ENCODE results near the gene UMODL1. TPM values are rescaled to one million over a fixed set of nuclear protein-coding genes. Genes with fewer than 3 reads are reported as not detected.
A peak's percentile ranks its signal among the peaks of the same experiment; 100 is the strongest.

The UMODL1 gene
- total RNA-seq, 2 experiments from 2014 or later = not detected

DNA sequence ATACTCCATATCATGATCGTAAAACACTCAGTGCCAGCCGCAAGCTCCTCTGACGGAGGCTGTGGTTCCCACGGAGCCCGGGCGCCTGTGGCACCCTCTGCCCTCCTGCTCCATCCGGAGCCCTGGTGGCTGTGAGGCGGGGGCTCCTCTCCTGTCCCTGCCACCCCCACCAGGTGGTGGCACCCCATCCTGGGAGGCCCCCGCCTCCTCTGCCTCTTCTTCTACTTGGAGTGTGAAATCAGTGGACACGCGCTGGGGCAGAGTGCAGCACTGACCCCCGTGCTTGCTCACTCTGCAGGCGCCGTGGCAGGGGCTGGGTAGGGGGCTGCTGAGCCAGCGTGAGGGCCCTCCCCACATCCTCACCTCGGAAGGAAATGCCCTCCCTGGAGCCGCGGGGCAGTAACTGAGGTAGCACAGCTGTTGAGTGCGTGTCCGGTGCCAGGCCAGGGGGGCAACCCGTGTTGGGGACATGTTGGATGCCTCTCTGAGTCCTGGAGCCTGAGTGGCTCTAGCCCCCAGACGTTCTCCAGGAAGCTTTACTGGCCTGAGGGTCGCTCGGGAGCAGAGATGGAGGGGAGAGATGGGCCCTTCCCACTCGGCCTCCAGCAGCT is 89.1 kb downstream of the UMODL1 start:
- Mint-ChIP-seq H3K4me3 (no peak overlapping the region), H3K27ac (no peak overlapping the region), H3K4me1 (ENCODE audit: low read depth) (peaks cover 32% of the 10 kb centered on the region), H3K9me3 (no peaks in the 10 kb centered on the region), H3K27me3 (no peaks in the 10 kb centered on the region), H3K36me3 (ENCODE audit: low read depth) (no peaks in the 10 kb centered on the region)
- ChIA-PET CTCF (interaction anchor here (0.9 to 2.2 kb wide), 3 partner anchors 41 to 112 kb away, joined by 3 to 11 read pairs (median 3); no protein-coding TSS in a partner anchor), POLR2A (interaction anchor here (1.0 kb wide), 1 partner anchor 106 kb away, joined by 3 read pairs; no protein-coding TSS in a partner anchor)
- intact Hi-C loops (cut with micrococcal nuclease) = no loop called here
- ATAC-seq = no peak
- DNase-seq = peak; percentile 25
- TF ChIP-seq, protein P1, sequence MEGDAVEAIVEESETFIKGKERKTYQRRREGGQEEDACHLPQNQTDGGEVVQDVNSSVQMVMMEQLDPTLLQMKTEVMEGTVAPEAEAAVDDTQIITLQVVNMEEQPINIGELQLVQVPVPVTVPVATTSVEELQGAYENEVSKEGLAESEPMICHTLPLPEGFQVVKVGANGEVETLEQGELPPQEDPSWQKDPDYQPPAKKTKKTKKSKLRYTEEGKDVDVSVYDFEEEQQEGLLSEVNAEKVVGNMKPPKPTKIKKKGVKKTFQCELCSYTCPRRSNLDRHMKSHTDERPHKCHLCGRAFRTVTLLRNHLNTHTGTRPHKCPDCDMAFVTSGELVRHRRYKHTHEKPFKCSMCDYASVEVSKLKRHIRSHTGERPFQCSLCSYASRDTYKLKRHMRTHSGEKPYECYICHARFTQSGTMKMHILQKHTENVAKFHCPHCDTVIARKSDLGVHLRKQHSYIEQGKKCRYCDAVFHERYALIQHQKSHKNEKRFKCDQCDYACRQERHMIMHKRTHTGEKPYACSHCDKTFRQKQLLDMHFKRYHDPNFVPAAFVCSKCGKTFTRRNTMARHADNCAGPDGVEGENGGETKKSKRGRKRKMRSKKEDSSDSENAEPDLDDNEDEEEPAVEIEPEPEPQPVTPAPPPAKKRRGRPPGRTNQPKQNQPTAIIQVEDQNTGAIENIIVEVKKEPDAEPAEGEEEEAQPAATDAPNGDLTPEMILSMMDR (IDR thresholded peaks at IDR 0.05) = no peak

DNA sequence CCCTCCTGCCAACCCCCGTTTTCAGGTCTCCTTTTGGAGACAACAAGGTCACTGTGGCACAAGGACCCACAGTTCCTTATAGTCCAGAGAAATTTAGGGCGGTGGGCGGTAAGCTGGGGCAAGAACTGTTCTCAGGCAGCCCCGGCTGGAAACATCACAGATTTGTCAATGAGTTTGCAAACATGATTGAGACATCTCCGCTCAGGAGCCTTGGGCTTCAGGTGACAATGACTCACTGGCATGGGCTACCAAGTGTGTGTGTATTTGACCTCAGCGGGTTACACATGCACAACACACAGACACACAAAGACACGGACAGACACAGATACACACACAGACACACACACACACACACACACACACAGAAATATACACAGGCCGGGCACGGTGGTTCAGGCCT is 89.6 kb downstream of the UMODL1 start:
- H3K4me3 Mint-ChIP-seq = no peak overlapping the region
- ATAC-seq = no peak
- no peak overlapping the region for H3K27ac Mint-ChIP-seq
- intact Hi-C loops (cut with micrococcal nuclease) = no loop called here
- ChIA-PET POLR2A (interaction anchor here (1.0 kb wide), 1 partner anchor 105 kb away, joined by 3 read pairs; no protein-coding TSS in a partner anchor), CTCF (interaction anchor here (0.9 to 2.2 kb wide), 2 partner anchors 98 to 111 kb away, joined by 3 to 11 read pairs; no protein-coding TSS in a partner anchor)
- no peaks in the 10 kb centered on the region for H3K27me3 Mint-ChIP-seq
- no peaks in the 10 kb centered on the region for H3K36me3 Mint-ChIP-seq (ENCODE audit: low read depth)
- TF ChIP-seq, protein P1 (IDR thresholded peaks at IDR 0.05) = no peak
- no peaks in the 10 kb centered on the region for H3K9me3 Mint-ChIP-seq
- DNase-seq = peak; percentile 35
- peaks cover 32% of the 10 kb centered on the region for H3K4me1 Mint-ChIP-seq (ENCODE audit: low read depth)

DNA sequence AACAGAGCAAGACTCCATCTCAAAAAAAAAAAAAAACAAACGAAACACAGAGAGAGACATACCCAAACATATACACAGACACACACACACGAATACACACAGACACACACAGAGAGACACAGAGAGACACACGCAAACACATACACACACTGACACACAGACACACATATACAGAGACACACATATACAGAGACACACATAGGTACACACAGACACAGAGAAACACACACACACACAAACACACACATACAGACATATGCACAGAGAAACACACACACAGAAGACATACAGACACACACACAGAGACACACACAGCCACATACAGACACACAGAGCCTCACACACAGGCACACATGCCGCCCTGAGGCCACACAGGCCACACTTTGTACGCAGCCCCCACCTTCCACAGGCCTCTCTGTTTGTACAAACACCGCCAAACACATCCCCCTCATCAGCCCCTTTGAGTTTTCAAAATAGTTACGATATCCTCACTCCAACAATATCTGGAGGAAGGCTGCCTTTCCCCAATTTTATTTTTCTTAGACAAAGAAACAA is 90.4 kb downstream of the UMODL1 start:
- H3K4me1 Mint-ChIP-seq (ENCODE audit: low read depth) = peaks cover 32% of the 10 kb centered on the region
- H3K4me3 Mint-ChIP-seq = peak overlapping the region; percentile 7
- ATAC-seq = peak; percentile 22
- ChIA-PET POLR2A (no interaction called here), CTCF (interaction anchor here (2.2 kb wide), 1 partner anchor 97 kb away, joined by 11 read pairs; no protein-coding TSS in a partner anchor)
- TF ChIP-seq, protein P1 (IDR thresholded peaks at IDR 0.05) = no peak
- intact Hi-C loops (cut with micrococcal nuclease) = no loop called here
- no peaks in the 10 kb centered on the region for H3K36me3 Mint-ChIP-seq (ENCODE audit: low read depth)
- no peaks in the 10 kb centered on the region for H3K9me3 Mint-ChIP-seq
- no peak for DNase-seq
- no peaks in the 10 kb centered on the region for H3K27me3 Mint-ChIP-seq
- H3K27ac Mint-ChIP-seq = peak overlapping the region; percentile 76

DNA sequence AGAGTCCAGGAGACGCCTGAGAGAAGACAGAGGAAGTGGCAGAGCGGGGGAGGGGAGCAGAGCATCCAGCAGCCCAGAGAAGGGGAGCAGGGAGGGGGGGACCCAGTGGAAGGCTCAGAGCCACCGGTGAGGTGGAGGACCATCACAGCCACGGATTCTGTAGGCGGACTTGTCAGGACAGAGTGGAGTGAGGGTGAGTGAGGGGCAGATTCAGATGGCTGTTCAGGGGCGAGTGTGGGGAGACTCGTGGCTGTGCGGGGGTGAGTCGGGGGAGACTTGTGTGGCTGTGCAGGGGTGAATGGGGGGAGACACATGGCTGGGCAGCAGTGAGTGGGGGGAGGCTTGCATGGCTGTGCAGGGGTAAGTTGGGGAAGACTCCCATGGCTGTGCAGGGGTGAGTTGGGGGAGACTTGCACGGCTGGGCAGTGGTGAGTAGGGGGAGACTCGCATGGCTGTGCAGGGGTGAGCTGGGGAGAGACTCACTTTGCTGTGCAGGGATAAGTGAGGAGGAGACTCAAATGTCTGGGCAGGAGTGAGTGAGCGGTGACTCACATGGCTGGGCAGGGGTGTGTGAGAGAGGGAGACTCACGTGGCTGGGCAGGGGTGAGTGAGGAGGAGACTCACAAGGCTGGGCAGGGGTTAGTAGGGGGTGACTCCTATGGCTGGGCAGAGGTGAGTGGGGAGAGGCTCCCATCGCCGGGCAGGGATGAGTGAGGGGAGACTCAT is 91.0 kb downstream of the UMODL1 start:
- ChIA-PET POLR2A (no interaction called here), CTCF (no interaction called here)
- Mint-ChIP-seq H3K27ac (peak overlapping the region; percentile 76), H3K9me3 (no peaks in the 10 kb centered on the region), H3K27me3 (no peaks in the 10 kb centered on the region), H3K36me3 (ENCODE audit: low read depth) (no peaks in the 10 kb centered on the region), H3K4me3 (peak overlapping the region; percentile 7), H3K4me1 (ENCODE audit: low read depth) (peaks cover 32% of the 10 kb centered on the region)
- intact Hi-C loops (cut with micrococcal nuclease) = no loop called here
- TF ChIP-seq, protein P1 (IDR thresholded peaks at IDR 0.05) = no peak
- DNase-seq (peak; percentile 58), ATAC-seq (peak; percentile 41)

All from activated CD8-positive, alpha-beta T cell treated with anti-CD3 and anti-CD28 coated beads for 36 hours (primary cell).